HG03558 (cell line): ENCODE data around the gene LILRB3.
"Not testable (repeated sequence)": the region's sequence is repeated elsewhere in the genome, so short reads cannot be mapped to it uniquely, and the experiment has no call there.

Source experiments
- ATAC-seq: cut with Tn5 transposase; IDR thresholded peaks from one replicate; pipeline ENCODE4 v1.9.1; 2021; ENCODE audit warnings: moderate number of reproducible peaks; ENCODE audit not compliant: unreplicated experiment; ENCODE audit errors: extremely low read depth

LILRB3 gene

DNA sequence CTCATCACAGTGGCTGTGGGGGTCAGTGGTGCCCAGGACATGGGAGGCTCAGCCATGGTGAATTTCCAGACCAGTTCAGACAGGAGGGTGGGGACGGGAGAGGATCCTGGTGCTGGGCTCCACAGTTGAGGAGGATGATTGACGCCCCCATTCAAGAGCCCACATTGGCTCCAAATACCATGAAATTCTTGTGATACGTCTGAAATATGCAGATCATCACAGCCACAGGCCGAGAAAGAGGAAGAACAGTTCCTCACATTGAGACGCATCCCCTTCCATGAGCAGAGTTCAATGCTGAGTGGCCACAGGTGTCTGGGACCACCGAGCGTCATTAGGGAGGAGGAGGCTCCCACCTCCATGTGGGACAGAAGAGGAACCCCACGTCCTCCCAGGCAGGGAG lies 21.0 kb upstream of the LILRB3 start:
- ATAC-seq, result not testable (repeated sequence)

DNA sequence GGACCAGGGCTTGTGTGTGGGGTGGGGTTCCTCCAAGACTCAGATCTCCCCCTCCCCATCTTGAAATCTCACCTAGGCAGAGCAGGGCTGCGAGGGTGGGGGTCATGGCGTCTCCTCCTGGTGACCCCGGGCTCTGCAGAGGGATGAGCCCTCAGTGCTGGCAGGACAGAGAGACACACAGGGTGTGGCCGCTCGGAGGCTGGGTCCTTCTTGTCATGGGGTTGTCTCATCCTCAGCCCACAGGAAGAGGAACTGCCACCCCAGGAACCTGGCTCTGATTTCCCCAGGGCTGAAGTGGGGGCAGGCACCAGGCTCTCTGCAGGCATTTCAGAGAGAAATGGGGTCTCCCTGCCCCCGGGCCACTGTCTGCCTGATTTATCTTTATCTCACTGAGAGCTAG lies 19.8 kb upstream of the LILRB3 start, which contains the start of gene LILRA6:
Gene LILRA6 (minus strand): TSS at position 145 of the 400 bp plus-strand sequence.
- not testable (repeated sequence) for ATAC-seq

DNA sequence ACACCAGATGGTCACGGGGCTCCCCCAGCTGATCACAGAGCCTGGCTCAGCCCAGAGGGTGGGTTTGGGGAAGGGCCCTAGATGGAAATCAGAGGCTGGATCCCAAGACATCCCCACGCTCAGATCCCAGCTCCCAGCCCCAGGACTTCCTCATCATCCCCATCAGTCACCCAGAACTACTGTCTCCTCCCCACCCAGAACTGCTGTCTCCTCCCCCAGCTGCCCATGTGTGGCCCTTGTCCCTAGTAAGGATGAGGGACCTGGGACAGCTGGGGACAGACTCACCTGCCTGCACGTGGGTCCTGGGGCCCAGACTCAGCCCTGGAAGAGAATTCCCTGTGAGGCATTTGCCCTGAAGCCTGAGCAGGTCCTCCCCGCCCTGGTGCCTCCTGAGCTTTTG lies 19.4 kb upstream of the LILRB3 start:
- ATAC-seq, result not testable (repeated sequence)

DNA sequence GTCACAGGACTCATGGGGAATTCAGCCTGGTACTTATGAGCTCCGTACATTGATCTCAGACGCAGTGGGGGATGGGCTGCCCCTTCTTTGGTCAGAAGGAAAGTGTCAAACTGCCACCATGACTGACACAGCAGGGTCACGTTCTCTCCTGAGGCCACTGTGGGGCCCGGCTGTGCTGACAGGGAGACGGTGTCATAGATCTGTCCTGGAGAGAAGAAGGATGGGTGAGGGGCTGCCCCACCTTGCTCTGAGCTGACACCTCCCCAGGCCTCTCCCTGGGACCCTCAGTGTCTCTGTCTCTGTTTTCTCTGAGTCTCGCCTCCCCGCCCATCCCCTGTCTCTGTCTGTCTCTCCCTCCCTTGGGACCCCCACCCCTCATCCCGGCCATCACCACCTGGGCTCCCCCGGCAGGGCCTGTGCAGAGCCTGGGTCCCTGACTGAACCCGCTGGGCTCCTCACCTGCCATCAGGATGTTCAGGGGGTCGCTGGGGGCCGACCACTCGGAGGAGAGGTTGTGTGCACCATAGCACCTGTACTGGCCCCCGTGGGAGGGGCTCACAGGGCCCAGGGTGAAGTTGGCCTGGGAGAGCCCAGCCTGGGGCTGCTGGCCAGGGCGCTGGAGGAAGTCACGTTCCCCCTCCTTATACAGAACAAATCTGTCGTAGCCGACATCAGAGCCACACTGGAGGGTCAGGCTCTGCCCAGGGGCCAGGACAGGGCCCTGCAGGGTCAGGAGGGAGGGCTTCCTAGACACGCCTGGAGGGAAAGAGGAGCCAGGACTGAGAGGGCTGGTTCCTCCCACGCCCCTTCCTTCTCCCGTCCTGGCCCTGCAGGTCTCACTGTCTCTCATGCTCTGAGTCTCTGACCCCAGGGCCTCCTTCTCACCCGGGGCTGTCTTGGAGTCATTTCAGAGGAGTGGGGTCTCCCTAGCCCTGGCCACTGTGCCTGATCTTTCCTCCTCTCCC lies 17.8 kb upstream of the LILRB3 start:
- ATAC-seq, result not testable (repeated sequence)

DNA sequence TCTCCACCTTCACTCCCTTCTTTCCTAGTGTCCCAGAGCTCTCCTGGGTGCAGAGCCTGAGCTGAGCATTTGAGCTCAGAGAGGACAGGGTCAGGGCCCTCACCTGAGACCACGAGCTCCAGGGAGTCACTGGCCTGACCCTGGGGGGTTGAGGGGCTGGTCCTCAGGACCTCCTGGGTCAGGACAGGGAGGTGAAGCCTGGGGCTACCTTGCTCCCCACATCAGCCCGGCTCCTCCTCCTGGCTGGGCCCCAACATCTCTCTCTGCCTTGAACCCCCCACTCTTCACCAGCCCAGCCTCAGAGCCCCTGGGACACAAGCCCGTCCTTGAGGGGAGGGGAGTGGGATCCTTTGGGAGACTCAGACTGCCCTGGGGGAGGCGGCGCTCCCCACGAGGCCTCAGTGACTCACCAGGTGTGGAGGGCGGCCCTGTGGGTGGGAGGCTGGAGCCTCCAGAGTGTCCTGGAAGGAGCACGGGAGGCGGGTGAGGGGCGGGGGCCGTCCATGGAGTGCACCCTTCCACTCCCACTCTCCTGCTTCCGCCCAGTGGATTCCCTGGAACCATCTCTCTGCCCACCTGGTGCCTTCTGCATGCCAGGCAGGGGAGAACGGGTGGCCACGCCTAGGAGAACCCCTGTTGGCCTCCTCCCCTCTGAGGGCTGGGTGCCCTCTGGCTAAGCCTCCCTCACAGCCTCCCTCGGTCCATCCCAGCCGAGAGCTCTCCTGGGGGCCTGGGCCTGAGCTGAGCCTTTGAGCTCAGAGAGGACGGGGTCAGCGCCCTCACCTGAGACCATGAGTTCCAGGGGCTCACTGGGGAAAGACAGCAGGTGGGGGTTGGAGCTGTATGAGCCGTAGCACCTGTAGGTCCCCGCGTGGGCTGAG lies 16.9 kb upstream of the LILRB3 start:
- not testable (repeated sequence) for ATAC-seq

DNA sequence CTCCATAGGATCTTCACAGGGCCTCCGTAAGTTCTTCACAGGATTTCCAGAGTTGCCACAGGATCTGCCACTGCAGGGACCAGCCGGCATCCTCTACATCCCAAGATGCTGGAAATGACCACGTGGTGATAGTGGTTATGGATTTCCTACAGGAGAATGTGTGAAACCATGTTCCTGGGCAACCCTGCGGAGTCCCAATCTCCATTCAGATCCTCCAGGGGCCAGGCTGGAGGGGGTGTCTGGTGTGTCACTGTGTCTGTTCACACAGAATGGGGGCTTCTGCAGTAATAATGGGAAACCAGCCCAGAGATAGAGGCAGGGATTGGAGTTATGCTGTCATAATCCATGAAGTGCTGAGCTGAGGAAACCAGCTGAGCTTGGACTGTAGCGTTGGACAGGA lies 11.1 kb upstream of the LILRB3 start:
- no peak for ATAC-seq

DNA sequence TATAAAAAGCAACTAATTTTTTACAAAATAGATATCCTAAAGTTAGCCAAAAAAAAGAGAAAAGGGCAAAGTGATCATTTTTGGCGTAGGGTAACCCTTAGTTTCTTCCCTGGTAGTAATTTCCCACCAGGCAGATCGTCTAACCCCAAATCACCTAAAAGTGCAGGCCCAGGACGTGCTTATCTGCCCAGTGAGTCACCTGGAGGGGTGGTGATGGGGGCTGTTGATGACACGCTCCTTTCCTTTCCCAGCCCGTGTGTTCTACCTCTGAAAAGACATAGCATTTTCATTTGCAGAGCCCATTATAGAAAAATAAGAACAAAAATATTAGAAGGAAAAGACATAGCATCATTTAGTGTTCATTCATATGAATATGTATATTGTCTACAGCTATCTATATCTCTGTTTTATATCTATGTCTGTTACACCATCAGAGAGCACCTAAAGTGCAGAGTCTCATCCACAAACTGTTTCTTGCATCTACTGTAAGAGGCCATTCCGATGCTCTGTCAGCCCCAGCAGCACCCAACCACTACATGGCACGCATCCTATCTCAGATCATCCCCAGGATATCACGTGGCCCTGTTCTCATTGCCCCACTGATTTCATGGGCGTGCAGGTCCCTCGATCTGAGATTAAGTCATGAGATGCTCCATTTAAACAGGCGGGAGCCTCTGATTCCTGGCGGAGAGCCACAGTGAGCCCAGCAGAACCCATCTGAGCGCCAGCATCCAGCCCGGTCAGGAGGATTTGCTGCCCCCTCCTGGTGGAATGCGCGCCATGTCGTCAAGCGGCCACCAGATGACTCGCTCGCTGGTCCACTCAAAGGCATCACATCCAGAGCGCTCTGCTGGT lies 8.5 kb upstream of the LILRB3 start:
- ATAC-seq, result no peak

DNA sequence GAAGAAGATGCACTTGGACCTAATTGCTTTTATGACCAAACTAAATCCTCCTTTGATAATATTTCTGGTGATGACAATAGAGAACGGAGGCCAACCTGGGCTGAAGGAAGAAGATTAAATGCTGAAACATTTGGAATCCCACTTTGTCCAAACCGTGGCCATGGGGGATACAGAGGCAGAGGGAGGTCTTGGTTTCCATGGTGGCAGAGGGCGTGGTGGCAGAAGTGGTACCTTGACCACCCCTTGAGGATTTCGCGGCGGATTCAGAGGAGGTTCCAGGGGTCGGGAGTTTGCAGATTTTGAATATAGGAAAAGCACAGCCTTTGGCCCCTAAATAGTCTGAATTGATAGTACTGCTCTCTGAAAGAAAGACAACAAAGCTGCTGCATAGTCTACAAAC lies 7.2 kb upstream of the LILRB3 start:
- no peak for ATAC-seq

DNA sequence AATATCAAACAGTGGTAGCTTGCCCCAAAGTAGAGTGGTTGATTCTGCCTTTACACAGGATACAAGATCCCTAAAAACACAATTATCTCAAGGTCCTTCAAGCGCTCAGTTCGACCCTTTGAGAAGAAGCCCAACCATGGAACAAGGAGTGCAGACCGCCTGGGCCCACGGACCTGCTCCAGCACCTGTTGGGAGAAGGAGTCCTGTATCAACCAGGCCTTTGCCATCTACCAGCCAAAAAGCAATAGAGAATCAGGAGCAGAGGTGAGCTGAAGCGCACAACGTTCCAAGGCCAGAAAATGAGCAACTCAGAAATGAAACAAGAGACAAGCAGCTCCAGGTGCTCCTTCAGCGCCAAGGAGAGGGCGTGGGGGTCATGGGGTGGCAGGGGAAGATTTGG lies 6.3 kb upstream of the LILRB3 start:
- no peak for ATAC-seq

DNA sequence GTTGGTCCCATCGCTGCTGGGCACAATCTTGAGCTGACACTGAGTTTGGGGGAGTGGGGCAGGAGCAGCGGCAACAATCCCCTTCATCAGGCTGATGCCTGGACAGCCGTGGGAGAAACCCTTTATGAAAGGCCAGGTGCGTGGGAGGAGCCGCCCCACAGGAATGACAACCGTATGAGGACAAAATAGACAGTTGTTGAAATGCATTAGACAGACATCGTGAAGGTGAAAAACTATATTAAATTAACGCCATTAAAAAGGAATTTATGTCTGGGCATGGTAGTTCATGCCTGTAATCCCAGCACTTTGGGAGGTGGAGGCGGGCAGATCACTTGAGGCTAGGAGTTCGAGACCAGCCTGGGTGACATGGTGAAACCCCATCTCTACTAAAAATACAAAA lies 1.8 kb upstream of the LILRB3 start:
- ATAC-seq, result not testable (repeated sequence)

DNA sequence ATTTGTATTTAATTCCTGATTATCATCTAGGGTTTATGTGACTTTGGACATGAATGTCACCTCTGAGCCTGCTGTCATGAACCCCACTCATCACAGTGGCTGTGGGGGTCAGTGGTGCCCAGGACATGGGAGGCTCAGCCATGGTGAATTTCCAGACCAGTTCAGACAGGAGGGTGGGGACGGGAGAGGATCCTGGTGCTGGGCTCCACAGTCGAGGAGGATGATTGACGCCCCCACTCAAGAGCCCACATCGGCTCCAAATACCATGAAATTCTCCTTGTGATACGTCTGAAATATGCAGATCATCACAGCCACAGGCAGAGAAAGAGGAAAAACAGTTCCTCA lies 1.1 kb upstream of the LILRB3 start:
- ATAC-seq, result not testable (repeated sequence)

DNA sequence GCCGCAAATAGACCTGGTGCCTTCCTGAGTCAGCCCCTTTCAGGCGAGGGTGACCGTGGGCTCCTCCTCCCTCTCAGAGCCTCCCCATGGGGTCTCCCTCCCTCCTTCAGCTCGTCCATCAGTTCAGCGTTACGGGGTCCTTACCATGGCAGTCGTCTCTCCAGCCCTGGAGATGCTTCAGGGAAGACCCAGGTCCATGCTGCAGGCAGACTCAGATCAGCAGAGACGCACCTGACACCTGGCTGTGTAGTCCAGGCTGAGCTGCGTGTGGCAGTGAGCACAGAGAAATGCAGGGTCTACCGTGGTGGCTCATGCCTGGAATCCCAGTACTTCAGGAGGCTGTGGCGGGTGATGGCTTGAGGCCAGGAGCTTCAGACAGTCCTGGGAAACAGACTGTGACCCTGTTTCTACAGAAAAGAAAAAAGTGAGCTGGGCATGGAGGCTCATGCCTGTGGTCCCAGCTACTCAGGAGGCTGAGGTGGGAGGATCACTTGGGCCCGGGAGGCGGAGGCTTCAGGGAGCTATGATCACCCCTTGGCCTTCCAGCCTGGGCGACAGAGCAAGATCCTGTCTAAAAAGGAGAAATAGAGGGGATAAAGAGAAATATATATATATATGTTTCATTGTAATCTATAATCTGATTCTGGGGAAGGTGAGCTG lies 600 bp upstream of the LILRB3 start:
- ATAC-seq, result not testable (repeated sequence)

DNA sequence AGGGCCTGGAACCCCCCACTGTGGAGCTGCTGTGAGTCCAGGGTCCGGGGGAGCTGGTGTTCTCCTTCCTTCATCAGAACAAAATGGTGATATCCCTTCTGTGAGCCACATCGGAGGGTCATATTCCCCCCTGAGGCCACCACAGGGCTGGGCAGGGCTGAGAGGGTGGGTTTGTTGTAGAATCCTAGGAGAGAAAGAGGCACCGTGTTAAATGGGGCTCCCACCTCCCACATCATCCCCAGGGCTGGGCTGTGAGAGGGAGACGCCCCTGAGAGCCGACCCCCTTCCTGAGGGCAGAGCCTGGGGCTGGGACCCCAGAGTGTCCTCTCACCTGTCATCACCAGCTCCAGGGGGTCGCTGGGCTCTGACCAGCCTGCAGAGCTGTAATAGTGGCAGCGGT lies 860 bp downstream of the LILRB3 start:
- ATAC-seq, result not testable (repeated sequence)

DNA sequence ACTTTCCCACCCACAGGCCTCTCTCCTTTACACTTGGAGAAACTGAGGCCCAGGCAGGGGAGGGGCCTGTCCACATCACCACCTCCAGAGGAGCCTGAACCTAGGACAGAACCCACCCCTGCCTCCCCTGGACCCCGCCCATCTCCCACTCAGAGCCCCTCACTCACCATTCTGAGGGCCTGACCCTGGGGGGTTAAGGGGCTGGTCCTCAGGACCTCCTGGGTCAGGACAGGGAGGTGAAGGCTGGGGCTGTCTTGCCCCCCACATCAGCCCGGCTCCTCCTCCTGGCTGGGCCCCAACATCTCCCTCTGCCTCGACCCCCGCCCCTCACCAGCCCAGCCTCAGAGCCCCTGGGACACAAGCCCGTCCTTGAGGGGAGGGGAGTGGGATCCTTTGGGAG lies 3.1 kb downstream of the LILRB3 start:
- ATAC-seq, result not testable (repeated sequence)

DNA sequence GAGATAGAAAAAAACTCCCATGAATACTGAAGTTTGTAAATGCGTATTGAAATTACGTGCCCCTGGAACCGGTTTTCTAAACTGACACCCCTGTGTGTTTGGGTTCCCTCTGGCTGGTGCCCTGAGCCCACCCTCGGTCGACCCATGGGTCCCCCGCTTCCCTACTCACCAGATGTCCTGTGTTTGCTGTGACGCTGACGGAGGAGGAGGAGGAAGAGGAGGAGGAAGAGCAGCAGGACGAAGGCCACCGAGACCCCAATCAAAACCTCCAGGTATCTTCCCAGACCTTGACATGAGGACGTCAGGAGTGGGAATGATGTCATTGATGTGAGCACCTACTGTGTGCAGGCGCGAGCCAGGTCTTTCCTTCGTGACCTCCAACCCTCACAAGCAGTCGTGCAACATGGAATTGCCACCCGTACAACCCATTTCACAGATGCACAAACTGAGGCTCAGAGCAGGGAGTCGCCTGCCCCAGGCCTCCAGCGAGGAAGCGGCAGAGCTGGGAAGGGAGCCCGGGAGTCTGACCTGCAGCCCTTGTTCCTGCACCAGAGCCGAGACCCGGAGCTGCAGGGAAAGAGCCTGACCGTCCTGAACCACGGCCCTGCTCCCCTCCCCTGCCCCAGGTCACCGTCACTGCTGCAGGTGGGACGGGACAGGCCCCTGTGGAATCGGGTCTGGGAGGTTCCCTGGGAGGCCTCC lies 3.7 kb downstream of the LILRB3 start:
- no peak for ATAC-seq

DNA sequence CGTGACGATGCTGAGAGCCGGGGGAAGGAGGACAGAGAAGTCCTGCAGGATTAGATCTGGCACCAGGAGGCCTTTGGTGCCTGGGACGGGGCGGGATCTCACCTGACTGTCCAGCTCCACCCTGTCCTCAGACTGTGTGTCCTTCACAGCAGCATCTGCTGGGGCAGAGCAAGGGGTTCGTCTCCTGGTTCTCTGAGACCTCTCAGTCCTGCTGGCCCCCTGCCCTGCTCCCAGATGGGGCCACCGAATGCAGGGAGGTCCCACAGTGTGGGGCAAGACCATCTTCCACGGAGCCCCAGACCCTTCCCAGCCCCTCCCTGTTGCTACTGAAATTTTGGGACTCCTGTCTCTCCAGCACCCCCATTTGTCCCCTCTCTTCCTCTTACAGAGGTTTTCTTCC lies 4.5 kb downstream of the LILRB3 start:
- no peak for ATAC-seq

DNA sequence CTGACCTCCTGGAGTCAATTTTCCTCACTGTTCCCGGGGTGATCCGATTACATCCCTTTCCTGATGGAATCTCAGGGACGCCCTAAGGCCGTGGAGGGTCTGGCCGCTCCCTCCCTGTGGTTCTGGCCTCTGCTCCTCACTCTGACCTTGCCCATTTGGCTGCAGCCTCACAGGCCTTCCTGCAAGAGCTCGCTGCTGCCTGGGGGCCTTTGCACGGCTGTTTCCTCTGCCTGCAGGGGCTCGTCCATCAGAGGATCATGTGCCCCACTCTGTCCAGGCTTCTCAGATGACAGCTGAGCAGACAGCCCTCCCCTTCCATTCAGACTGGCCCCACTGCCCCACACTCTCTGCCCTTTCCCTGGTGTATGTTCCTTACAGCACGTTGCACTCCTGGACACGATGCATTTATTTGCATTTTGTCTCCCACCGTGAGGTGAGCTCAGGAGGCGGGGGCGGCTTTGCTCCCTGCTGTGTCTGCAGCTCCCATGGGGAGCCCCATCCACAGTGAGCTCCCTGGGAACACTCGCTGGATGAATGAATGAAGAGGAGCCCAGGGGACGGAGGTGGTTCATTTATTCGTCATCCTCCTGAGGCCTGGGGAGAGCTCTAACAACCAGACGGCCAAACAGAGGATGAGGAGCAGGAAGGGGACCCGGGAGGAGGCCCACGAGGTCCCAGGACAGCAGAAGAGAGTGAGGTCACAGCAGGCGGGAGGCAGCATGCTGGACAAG lies 5.1 kb downstream of the LILRB3 start:
- ATAC-seq, result not testable (repeated sequence)

DNA sequence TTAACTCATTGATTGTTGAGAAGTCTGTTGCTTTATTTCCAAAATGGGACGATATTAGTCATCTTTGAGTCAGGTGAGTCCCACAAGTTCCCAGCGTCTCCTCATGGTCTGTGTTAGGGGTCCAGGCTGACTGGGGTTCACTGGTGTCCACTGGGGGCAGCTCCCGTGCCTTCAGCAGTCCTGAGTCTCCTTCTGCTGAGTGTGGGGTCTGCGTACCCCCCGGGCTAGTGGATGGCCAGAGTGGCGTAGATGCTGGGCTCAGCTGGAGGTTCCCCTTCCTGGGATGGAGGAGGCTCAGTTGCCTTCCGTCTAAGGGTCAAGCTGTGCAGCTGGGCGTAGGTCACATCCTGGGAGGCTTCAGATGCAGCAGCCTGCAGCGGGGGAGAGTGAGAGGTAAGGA lies 5.9 kb downstream of the LILRB3 start:
- ATAC-seq, result no peak
